NCI-H2196 (cell line): ENCODE measurements around the gene DLK2.
"Not testable (repeated sequence)": the region's sequence is repeated elsewhere in the genome, so short reads cannot be mapped to it uniquely, and the experiment has no call there.

Experiments used
- DNase-seq: peaks from one replicate; lab custom pipeline; 2025; ENCODE audit not compliant: unreplicated experiment; lab: John Stamatoyannopoulos, UW

Gene DLK2

GRCh38 chr6:43455531-43456428 lies at the start of gene DLK2:
Gene DLK2, minus strand, starts transcription at chr6:43455548. Its CDS starts 723 bp downstream, at chr6:43454825.
- DNase-seq, result no peak

- DNase-seq, result no peak
These were observed 48.1 kb upstream of the DLK2 start for GRCh38 chr6:43503443-43503842.

GRCh38 chr6:43502666-43503065 lies 47.3 kb upstream of the DLK2 start:
- no peak for DNase-seq

GRCh38 chr6:43500921-43501320 lies 45.6 kb upstream of the DLK2 start:
- no peak for DNase-seq

DNA sequence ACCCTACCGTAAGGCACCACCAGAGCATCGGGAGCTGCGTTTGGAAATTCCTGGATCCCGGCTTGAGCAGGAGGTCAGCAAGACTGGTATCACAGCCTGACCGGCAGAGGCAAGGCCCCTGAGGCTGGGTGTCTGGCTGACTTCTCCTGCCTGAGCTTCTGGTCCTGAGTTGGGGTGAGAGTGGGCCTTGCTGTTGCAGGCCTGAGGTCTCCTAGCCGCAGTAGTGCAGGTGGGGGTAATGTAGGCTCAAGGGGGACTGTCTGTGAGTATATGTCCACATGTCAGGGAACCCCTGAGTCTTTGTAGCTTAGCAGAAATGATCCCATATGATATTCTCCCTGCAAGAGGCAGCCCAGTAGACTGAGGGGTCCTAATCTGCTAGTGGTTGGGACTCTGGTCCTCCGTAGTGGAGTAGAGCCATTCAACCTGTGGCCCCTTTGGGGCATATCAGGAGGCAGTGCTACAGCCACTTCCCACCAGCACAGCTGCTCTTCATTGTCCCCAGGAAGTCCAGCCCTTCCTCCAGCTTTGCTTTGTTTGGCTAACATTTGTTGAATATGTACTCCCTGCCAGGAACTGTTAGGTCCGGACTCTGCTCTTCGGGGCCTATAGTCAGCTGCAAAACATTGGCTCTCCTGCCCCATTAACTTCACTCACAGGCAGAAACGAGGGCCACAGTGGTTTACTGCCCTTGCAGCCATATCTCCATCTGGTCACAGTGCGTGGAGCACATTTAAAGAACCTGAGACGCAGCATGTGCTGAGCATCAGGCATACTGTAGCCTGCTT lies 43.9 kb upstream of the DLK2 start:
- DNase-seq, result no peak

GRCh38 chr6:43498291-43498690 lies 42.9 kb upstream of the DLK2 start:
- not testable (repeated sequence) for DNase-seq

- DNase-seq, result no peak
These were observed 42.3 kb upstream of the DLK2 start for GRCh38 chr6:43497689-43498088.

GRCh38 chr6:43497129-43497396 lies 41.7 kb upstream of the DLK2 start:
- no peak for DNase-seq

- DNase-seq, result peak; percentile 36
These were observed 41.2 kb upstream of the DLK2 start for GRCh38 chr6:43496370-43497128.

DNA sequence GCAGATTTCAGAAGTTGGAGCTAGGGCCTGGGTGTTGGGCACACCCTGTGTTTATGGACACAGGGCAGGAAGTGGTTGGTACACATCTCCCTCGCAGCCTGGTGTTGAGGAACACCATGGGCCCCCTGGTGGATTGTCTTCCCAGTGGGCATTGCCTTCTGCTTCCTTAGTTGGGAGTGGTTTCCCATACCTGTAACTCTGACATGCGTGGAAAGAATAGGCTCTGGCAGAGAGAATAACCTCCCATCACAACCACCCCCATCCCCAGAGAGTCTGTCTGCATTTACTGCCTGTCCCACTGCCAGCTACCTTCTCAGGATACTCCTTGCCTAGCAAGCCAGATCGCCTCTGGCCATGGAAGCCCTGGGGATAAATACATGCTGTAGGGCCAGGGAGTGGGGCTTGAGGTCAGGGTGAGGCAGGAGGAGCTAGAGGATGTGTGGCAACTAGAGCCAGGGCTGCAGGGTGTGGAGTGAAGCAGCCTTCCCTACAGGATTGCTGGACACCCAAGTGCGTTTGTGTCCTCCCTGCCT lies 40.1 kb upstream of the DLK2 start:
- no peak for DNase-seq

- no peak for DNase-seq
These were observed 39.4 kb upstream of the DLK2 start for GRCh38 chr6:43494766-43495165.

DNA sequence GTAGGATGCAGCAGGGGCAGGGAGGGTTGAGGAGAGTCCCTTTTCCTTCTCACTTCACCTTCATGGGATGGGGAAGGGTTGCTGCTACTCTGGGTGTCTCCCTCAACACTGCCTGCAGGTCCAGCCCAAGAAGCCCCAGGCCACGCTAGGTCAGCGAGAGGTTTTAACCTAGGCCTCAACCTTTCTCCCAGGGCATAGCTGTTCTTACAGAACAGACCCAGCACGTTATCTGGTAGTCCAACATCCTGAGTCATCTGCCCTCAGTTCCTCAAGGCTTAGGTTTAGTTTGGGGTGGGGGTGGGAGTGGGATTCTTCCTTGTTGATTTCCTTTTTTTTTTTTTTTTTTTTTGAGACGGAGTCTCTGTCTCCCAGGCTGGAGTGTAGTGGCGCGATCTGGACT lies 39.0 kb upstream of the DLK2 start:
- DNase-seq, result no peak

DNA sequence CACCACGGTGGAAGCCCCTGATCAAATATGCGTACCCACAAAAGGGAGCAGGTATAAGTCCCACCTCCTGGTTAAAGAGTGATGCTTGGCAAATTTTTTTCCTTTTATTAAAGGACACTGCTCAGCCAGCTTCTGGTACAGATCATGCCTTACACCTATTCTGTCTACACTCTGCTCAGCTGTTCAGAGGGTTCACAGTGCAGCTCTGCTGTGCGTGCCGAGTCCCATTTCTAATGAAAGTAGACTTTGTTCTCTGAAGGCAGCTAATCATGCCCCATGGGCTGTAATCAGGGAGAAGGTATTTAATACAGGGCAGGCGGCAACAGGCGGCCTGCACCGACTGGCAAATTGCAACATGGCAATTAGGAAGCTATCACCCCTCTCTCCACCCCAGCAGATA lies 38.5 kb upstream of the DLK2 start:
- DNase-seq, result no peak

GRCh38 chr6:43493230-43493629 lies 37.9 kb upstream of the DLK2 start:
- DNase-seq, result no peak

DNA sequence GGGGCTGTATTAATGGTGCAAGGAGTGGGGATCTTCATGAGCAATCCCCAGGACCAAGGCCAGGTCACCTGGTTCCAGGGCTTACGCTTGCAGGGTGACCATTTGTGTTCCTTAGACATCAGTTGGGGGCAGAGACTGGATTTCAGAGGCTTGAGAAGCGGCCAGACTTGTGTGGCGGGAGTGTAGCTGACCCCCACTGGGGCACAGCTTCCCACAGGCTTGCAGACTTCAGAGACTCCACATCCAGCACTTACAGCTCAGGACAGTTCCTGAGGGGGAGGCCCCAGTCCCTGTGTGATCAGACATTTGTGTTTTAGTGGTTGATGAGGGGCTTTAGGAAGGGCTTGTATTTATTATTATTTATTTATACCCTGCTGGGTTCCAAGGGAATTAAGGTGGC lies 37.3 kb upstream of the DLK2 start:
- DNase-seq, result no peak

- DNase-seq, result peak; percentile 66
These were observed 36.7 kb upstream of the DLK2 start for GRCh38 chr6:43491750-43492661.

- no peak for DNase-seq
These were observed 35.2 kb upstream of the DLK2 start for GRCh38 chr6:43490523-43490939.

DNA sequence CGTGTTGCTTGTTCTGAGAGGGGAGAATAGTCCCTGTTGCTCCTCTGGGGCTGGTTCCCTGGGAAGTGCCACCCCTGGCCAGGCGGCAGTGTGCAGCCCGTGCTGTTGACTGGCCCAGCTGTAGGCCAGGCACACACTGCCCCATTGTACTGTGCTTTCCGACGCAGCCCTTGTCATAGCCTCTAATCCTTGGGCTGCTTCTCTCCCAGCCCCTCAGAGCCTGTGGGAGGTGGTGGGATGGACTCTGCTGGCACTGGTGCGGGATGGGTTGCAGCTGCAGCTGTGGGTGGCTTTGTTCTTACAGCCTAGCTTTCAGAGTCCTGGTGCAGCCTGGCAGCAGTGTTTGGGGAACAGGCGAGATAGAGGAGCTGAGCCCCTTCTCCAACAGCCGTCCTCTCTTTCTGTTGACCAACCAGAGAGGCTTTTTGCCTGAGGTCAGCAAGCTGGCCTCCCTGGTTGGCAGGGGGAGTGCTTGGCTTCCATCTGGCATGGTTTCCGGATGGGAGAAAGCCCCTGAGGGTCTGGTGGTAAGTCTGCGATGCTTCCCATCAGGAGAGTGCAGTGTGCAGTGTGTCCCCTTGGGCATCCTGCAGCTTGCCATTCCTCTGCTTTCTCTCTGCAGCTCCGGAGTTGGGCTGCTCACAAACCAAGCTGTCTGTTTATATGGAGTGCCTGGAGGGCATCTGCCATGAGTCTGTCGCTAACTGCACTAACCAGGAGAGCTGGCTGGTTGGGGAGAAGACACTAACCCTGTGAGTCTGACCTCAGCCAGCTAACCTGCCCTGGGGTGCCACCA lies 34.1 kb upstream of the DLK2 start:
- no peak for DNase-seq

GRCh38 chr6:43488667-43489276 lies 33.4 kb upstream of the DLK2 start:
- DNase-seq, result no peak
